OCI-LY3 (cell line): ENCODE measurements around the gene LIN7B.

ENCODE experiments used
- H2AFZ ChIP-seq: fragments of 200-600, 300-600 bp; shearing (Covaris generic); 2 replicates; pipeline ENCODE4 v1.6.0; 2014; ENCODE audit warnings: antibody characterized with exemption, low read depth, low read length
- H3K27ac ChIP-seq: fragments of 200-600, 300-600 bp; sonication (generic); 2 replicates; pipeline ENCODE4 v1.5.1; 2014; ENCODE audit warnings: mild to moderate bottlenecking, low read length, moderate library complexity, mixed read lengths
- H3K27me3 ChIP-seq: fragments of 200-600, 300-600 bp; sonication (generic); 2 replicates; pipeline ENCODE4 v1.6.1; 2014; ENCODE audit warnings: low read depth, low read length, mixed read lengths
- H3K36me3 ChIP-seq: fragments of 200-600, 300-600 bp; sonication (generic); replicated peaks from 2 replicates; pipeline ENCODE3; 2014; ENCODE audit warnings: low read depth, low read length, mixed read lengths
- H3K4me1 ChIP-seq: fragments of 300-600, 200-600 bp; sonication (generic); 2 replicates; pipeline ENCODE4 v1.6.1; 2014; ENCODE audit warnings: low read length, mixed read lengths
- H3K4me2 ChIP-seq: fragments of 200-600, 300-600 bp; sonication (generic); 2 replicates; pipeline ENCODE4 v1.6.1; 2014; ENCODE audit warnings: low read length, mixed read lengths
- H3K4me3 ChIP-seq: fragments of 300-600, 200-600 bp; sonication (generic); 2 replicates; pipeline ENCODE4 v1.5.1; 2014; ENCODE audit warnings: antibody characterized with exemption, mild to moderate bottlenecking, low read length, moderate library complexity
- H3K79me2 ChIP-seq: fragments of 300-600, 200-600 bp; shearing (Covaris generic); 2 replicates; pipeline ENCODE4 v1.6.1; 2014; ENCODE audit warnings: mild to moderate bottlenecking, low read length, mixed read lengths
- H3K9ac ChIP-seq: fragments of 300-600, 200-600 bp; shearing (Covaris generic); 2 replicates; pipeline ENCODE4 v1.6.0; 2014; ENCODE audit warnings: mild to moderate bottlenecking, low read length, moderate library complexity
- H3K9me3 ChIP-seq: fragments of 200-600, 300-600 bp; shearing (Covaris generic); 2 replicates; pipeline ENCODE4 v1.6.1; 2014; ENCODE audit warnings: low read length, mixed read lengths; ENCODE audit not compliant: insufficient read depth
- H4K20me1 ChIP-seq: fragments of 200-600, 300-600 bp; sonication (generic); 2 replicates; pipeline ENCODE4 v1.6.1; 2016; ENCODE audit warnings: low read length, mixed read lengths; ENCODE audit not compliant: insufficient read depth
- EZH2phosphoT487 ChIP-seq: fragments of 200-600 bp; shearing (Covaris generic); IDR thresholded peaks from 2 replicates; pipeline ENCODE4 v1.6.1; 2018; ENCODE audit warnings: antibody characterized with exemption, mixed run types, low read depth
- TF ChIP-seq, protein P1 (sequence below): fragments of 200-600, 300-600 bp; sonication (generic); IDR thresholded peaks from 2 replicates; pipeline ENCODE4 v1.5.1; 2014; ENCODE audit warnings: antibody characterized with exemption, low read length, low read depth

Gene LIN7B

GRCh38 chr19:49097453-49098288 lies 16.5 kb upstream of the LIN7B start:
- Histone ChIP-seq H4K20me1 (peaks cover 37% of the 10 kb centered on the region), H3K4me3 (no peak overlapping the region), H3K36me3 (peaks cover 69% of the 10 kb centered on the region), H3K9me3 (no peaks in the 10 kb centered on the region), H3K4me2 (no peak overlapping the region), H3K27ac (no peak overlapping the region), H3K79me2 (peaks cover 66% of the 10 kb centered on the region), H3K4me1 (no peaks in the 10 kb centered on the region), H3K9ac (no peak overlapping the region), H3K27me3 (no peaks in the 10 kb centered on the region), H2AFZ (no peak overlapping the region)
- TF ChIP-seq, protein P1, sequence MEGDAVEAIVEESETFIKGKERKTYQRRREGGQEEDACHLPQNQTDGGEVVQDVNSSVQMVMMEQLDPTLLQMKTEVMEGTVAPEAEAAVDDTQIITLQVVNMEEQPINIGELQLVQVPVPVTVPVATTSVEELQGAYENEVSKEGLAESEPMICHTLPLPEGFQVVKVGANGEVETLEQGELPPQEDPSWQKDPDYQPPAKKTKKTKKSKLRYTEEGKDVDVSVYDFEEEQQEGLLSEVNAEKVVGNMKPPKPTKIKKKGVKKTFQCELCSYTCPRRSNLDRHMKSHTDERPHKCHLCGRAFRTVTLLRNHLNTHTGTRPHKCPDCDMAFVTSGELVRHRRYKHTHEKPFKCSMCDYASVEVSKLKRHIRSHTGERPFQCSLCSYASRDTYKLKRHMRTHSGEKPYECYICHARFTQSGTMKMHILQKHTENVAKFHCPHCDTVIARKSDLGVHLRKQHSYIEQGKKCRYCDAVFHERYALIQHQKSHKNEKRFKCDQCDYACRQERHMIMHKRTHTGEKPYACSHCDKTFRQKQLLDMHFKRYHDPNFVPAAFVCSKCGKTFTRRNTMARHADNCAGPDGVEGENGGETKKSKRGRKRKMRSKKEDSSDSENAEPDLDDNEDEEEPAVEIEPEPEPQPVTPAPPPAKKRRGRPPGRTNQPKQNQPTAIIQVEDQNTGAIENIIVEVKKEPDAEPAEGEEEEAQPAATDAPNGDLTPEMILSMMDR, result peak; percentile 99
- no peak for TF ChIP-seq EZH2phosphoT487

DNA sequence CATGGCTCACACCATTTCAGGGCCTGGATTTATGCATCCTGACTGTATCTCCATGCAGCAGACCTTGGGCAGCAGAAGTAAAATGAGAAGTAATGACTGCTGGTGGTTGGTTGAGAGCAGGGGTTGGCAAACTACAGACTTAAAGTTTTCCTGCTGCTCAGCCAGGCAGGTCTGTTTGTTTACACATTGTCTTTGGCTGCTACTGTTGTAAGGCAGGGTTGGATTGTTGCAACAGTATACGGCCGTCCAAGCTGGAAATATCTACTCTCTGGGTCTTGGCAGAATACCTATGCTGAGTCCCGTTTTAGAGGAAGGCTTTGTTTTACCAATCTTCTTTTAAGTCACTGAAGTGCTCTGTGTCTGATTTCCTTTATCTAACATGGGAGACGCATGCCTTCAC lies 15.4 kb upstream of the LIN7B start:
- H3K27me3 ChIP-seq, result no peaks in the 10 kb centered on the region
- TF ChIP-seq, protein P1, result no peak
- TF ChIP-seq EZH2phosphoT487, result no peak
- no peaks in the 10 kb centered on the region for H3K9me3 ChIP-seq
- peaks cover 75% of the 10 kb centered on the region for H3K36me3 ChIP-seq
- peaks cover 56% of the 10 kb centered on the region for H3K79me2 ChIP-seq
- H3K9ac ChIP-seq, result no peak overlapping the region
- no peaks in the 10 kb centered on the region for H3K4me1 ChIP-seq
- H3K4me3 ChIP-seq, result no peak overlapping the region
- H4K20me1 ChIP-seq, result peaks cover 41% of the 10 kb centered on the region
- H2AFZ ChIP-seq, result no peak overlapping the region
- H3K27ac ChIP-seq, result no peak overlapping the region
- H3K4me2 ChIP-seq, result no peak overlapping the region

DNA sequence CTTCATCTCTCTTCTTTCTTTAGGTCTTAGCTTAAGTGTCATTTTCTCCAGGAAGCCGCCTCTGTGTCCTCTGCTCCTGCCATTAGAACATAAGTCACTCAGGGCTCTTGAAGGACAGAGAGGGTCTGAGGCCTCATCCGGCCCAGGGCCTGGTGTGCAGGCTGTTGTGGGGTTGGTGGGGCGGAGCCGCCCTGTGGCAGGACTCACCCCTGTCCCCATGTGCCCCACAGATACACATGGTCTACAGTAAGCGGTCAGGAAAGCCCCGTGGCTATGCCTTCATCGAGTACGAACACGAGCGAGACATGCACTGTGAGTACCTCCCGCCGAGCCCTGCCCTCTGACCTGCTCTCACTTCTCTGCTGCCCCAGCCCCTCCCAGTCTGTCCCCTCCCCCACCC lies 13.0 kb upstream of the LIN7B start:
- Histone ChIP-seq H3K27me3 (no peaks in the 10 kb centered on the region), H3K36me3 (peaks cover 73% of the 10 kb centered on the region), H3K9me3 (no peaks in the 10 kb centered on the region), H3K4me1 (no peaks in the 10 kb centered on the region), H3K4me2 (no peak overlapping the region), H3K4me3 (no peak overlapping the region), H3K27ac (no peak overlapping the region), H4K20me1 (peaks cover 37% of the 10 kb centered on the region), H3K9ac (no peak overlapping the region), H3K79me2 (peaks cover 32% of the 10 kb centered on the region), H2AFZ (no peak overlapping the region)
- TF ChIP-seq EZH2phosphoT487, result no peak
- TF ChIP-seq, protein P1, result no peak

GRCh38 chr19:49102303-49102702 lies 11.9 kb upstream of the LIN7B start:
- H4K20me1 ChIP-seq, result peaks cover 44% of the 10 kb centered on the region

More at GRCh38 chr19:49102303-49102702, 11.9 kb upstream of the LIN7B start:
- no peak overlapping the region for H3K27ac ChIP-seq
- TF ChIP-seq, protein P1, result no peak
- no peak for TF ChIP-seq EZH2phosphoT487
- H3K79me2 ChIP-seq, result peaks cover 29% of the 10 kb centered on the region
- H3K27me3 ChIP-seq, result no peaks in the 10 kb centered on the region
- no peak overlapping the region for H2AFZ ChIP-seq
- H3K4me2 ChIP-seq, result no peak overlapping the region
- H3K9ac ChIP-seq, result no peak overlapping the region
- H3K36me3 ChIP-seq, result peaks cover 84% of the 10 kb centered on the region
- H3K4me3 ChIP-seq, result no peak overlapping the region
- H3K9me3 ChIP-seq, result no peaks in the 10 kb centered on the region
- no peaks in the 10 kb centered on the region for H3K4me1 ChIP-seq
